NB4 (cell line): Measurements from ENCODE around the gene ADCYAP1R1.

ENCODE experiments used
- DNase-seq: peaks from one replicate; pipeline ENCODE4 v3.0.0; 2010; ENCODE audit warnings: low read depth
- H3K4me3 ChIP-seq: one replicate; pipeline ENCODE4 v1.5.1; 2011; ENCODE audit warnings: mild to moderate bottlenecking, low read depth, low read length, moderate library complexity
- MYC ChIP-seq: IDR thresholded peaks from 2 replicates; pipeline ENCODE4 v1.6.1; 2011; ENCODE audit warnings: low read depth, low read length
- POLR2A ChIP-seq: IDR thresholded peaks from 2 replicates; pipeline ENCODE4 v1.6.1; 2011; ENCODE audit warnings: mild to moderate bottlenecking; ENCODE audit not compliant: insufficient read length; ENCODE audit errors: extremely low read depth
- TF ChIP-seq, protein P1 (sequence below): IDR thresholded peaks from 2 replicates; pipeline ENCODE4 v1.6.1; 2011; ENCODE audit warnings: low read depth, low read length
- TF ChIP-seq, protein P2 (sequence below): IDR thresholded peaks from one replicate; pipeline ENCODE4 v1.5.1; 2012; ENCODE audit warnings: low read depth, low read length

ADCYAP1R1 gene

DNA sequence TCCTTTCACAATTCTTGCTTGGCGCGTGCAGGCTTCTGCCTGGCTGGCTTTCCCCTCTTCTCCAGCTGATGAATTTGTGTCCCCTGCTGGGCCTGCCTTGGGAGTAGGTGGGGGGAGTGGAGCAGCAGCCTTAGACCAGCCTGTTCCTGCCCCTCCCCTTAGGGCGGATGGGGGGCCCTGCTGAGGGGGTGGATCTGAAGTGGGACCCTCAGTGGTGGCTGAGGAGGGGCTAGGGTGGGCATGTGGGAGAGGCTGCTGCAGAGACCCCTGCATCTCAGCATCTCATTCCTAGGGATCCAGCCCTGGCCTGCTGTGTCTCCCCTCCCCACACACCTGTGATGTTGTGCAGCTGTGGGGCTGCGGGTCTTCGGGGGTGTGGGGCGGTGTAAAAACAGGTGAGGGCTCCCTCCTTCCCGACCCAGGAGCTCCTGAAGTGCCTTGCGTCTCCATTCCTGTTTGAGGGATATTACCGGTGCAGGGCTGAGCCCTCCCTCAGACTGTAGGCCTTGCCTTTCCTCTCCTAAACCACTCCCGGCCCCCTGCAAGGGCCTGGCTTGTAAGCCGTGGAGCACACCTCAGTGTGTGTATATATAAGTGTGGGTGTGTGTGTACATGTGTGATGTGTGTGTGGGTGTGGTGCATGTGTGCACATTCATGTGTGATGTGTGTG lies 24.7 kb downstream of the ADCYAP1R1 start:
- H3K4me3 ChIP-seq = no peak overlapping the region
- DNase-seq = no peak
- TF ChIP-seq, protein P1, sequence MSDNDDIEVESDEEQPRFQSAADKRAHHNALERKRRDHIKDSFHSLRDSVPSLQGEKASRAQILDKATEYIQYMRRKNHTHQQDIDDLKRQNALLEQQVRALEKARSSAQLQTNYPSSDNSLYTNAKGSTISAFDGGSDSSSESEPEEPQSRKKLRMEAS = no peak
- TF ChIP-seq MYC (no peak), POLR2A (no peak)
- TF ChIP-seq, protein P2, sequence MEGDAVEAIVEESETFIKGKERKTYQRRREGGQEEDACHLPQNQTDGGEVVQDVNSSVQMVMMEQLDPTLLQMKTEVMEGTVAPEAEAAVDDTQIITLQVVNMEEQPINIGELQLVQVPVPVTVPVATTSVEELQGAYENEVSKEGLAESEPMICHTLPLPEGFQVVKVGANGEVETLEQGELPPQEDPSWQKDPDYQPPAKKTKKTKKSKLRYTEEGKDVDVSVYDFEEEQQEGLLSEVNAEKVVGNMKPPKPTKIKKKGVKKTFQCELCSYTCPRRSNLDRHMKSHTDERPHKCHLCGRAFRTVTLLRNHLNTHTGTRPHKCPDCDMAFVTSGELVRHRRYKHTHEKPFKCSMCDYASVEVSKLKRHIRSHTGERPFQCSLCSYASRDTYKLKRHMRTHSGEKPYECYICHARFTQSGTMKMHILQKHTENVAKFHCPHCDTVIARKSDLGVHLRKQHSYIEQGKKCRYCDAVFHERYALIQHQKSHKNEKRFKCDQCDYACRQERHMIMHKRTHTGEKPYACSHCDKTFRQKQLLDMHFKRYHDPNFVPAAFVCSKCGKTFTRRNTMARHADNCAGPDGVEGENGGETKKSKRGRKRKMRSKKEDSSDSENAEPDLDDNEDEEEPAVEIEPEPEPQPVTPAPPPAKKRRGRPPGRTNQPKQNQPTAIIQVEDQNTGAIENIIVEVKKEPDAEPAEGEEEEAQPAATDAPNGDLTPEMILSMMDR = no peak

DNA sequence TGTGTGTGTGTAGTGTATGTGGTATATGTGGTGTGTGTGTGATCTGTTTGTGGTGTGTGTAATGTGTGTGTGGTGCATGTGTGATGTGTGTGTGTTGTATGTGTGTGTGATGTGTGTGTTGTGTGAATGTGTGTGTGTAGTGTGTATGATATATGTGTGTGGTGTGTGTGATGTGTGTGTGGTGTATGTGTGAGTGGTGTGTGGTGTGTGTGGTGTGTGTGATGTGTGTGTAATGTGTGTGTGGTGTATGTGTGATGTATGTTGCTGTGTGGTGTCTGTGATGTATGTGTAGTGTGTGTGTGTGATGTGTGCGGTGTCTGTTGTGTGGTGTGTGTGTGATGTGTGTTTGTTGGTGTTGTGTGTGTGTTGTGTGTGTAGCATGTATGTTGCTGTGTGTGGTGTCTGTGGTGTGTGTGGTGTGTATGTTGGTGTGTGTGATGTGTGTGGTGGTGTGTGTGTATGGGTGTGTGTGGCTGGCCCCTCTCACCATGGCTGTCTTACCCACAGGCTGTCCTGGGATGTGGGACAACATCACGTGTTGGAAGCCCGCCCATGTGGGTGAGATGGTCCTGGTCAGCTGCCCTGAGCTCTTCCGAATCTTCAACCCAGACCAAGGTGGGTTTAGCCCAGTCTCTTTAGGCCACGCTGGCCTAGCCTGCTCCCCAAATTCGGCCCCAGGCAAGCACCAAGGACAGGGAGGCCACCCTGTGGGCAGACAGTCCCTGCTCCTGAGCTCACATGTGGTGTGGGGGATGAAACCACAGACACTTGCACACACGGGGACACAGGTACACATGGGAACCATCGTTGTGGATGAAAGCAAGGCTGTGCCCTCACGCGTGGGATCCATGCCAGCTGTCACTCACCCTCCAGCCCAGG lies 25.6 kb downstream of the ADCYAP1R1 start:
- H3K4me3 ChIP-seq = no peak overlapping the region
- TF ChIP-seq, protein P1 = no peak
- TF ChIP-seq POLR2A (no peak), MYC (no peak)
- DNase-seq = no peak

DNA sequence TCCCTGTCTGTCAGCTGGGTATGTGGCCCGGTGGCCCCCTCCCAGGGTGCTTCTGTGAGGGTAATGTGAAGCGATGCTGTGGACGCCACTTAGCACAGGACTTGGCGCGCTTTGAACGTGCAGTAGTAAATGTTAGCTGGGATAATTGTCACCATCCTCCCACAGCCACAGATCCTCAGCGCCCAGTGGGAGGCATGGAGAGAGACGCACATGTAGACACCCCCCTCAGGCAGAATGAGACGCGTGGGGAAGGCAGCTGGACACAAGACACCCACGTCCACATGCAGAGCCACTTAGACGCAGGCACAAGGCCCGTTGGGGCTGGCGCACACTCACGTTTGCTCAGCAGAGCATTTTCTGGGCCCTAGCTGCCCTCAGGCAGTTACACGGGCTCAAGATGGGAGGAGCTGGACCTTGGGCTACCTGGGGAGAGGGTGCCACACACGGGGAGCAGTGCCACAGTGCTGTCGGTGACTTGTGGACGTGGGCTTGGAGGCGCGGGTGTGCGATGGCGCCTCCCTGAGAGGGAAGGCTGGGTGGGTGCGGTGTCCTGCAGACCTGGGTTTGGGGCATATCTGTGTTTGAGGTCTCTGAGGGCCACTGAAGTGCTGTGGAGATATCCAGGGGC lies 26.4 kb downstream of the ADCYAP1R1 start:
- TF ChIP-seq POLR2A (no peak), MYC (no peak)
- TF ChIP-seq, protein P2 = no peak
- TF ChIP-seq, protein P1 = no peak
- DNase-seq = no peak
- no peak overlapping the region for H3K4me3 ChIP-seq

DNA sequence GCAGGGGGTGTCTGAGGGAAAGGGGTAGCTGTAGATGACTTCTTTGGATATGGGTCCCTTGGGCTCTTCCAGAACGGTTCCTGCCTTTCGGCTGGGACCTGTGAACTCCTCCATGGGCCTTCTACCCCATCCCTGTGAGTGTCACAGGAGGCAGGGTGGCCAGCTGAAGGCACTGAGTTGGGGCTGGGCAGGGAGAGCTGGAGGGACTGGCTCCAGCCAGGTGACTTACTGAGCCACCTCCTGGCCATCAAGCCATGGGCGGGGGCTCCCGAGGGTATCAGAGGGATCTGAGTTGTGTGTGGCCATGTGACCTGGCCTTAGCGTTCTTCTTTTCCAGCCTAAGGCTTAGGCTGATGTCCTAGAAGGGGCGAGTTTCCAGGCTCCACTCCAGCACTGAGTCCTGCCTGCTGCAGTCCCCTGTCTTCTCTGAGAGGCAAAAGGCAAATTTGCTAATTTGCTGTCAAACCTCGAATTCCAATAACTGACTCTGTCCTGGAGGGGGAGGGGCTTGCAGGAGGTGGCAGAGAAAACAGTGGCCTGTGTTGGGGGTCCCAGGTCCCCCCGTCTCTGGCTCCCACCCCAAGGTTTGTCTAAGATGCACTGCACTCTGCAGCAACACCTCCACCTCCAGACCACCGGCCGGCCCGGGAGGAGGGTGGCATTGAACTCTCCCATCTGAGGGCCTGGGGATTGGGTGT lies 27.2 kb downstream of the ADCYAP1R1 start:
- DNase-seq = no peak
- no peak overlapping the region for H3K4me3 ChIP-seq
- TF ChIP-seq, protein P1 = no peak
- TF ChIP-seq MYC (no peak), POLR2A (no peak)
- TF ChIP-seq, protein P2 = no peak

DNA sequence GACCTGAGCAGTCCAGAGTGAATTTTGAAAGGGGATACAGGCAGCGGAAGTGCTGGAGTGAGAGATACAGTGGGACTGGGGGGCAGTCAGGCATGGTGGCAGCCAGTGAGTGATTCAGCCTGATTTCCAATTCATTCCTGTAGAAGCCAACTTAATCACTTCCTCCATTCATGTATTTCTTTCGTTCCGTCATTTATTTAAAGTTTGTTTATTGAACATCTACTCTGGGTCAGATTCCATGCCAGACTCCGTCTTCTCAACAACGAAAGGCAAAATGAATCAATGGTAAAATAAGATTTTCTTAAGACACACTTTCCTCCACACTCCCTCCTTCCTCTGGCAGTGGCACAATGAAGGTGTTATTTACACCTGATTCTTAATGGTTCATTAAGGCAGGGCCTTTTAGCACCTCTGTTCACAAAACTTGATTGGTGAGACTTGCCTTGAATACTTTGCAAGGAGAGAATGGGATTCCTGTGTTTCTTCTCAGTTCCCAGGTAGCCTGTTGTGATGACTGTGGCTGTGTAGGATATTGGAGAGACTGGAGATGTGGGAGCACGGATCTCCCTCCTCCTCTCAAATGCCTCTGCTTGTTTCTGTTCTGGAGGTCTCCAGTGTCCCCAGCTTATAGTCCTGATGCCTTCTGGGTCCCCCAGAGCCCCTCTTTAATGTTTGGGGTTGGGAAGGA lies 27.9 kb downstream of the ADCYAP1R1 start:
- DNase-seq = no peak
- TF ChIP-seq MYC (no peak), POLR2A (no peak)
- TF ChIP-seq, protein P1 = no peak
- TF ChIP-seq, protein P2 = no peak
- H3K4me3 ChIP-seq = no peak overlapping the region
